SU-DHL-6 (cell line): Measurements from ENCODE around the gene GREB1L.

Experiments
- CTCF ChIP-seq: fragments of 200-600 bp; sonication (generic); IDR thresholded peaks from one replicate; pipeline ENCODE4 v1.5.1; 2017; ENCODE audit warnings: antibody characterized with exemption, mild to moderate bottlenecking, low read length, moderate library complexity; ENCODE audit not compliant: insufficient read depth, poor library complexity, severe bottlenecking
- EZH2phosphoT487 ChIP-seq: fragments of 200-600 bp; sonication (generic), shearing (Covaris generic); conservative IDR thresholded peaks from 2 replicates; pipeline ENCODE4 v1.6.1; 2018; ENCODE audit warnings: mild to moderate bottlenecking, antibody characterized with exemption, low read length, moderate library complexity, mixed read lengths

DNA sequence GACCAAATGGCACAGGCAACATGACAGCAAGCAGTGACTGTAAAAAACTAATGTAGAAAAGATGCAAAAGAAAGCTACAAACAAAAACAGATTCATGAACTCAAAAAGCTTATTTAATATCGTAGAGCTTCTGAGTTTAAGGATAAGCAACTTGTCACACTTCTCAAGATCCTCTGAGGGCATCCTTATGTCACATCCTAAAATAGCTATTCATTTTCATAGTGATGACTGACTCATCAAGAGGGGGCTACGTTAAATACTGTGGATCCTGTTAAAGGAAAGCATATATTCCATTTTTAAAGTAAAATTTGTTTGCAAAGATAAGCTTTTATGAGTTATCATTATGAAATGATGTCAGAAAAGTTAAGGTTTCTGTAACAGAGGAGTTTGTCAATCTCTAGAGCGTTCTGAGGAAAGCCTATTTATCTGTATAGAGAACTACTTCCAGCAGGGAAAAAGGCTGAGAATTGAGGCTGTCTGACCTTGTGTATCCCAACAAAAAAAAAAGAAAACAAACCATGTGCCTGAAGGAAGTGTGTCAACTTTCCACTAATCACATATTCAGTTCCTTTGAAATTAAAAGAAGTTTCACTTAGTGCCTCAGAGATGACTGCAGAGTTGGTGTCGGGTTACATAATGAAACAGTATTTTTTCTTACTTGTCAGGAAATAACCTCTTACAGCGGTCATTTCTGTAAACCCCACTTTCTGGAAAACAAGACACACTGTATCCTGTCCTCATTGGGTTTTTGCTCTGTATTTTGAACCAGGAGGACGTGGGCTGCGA, 243.0 kb downstream of the GREB1L start:
- TF ChIP-seq CTCF: no peak
- no peak for TF ChIP-seq EZH2phosphoT487
